ENCODE data around the gene WNT1. TPM values are rescaled to one million over a fixed set of nuclear protein-coding genes. Genes with fewer than 3 reads are reported as not detected.

WNT1 gene
- total and polyA plus RNA-seq, 4 donors, result 0.09 to 0.20 (median 0.15) TPM; not detected in 1

DNA sequence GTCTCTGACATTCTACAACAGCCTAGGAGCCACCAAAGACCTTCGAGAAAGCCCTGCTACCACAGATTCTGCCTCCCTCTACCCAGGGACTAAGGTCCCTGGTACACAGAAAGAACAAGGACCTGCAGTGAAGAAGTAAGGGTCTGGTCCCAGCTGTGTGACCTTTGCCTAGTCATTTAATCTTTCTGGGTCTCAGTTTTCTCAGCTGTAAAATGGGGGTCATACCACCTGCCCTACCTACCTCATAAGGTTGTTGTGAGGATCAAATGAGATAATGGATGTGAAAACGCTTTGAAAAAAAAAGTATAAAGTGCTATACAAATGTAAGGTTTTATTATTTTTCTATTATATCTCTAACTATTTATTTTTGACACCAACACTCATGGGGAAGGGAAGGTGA, 45.7 kb downstream of the WNT1 start:
- peaks cover 38 to 67% (median 50%) of the 10 kb centered on the region in 4 donors for H3K36me3 ChIP-seq (ENCODE audit: control insufficient read depth in 4 of 4, insufficient read depth in 4 of 4, low read length in 4 of 4)

DNA sequence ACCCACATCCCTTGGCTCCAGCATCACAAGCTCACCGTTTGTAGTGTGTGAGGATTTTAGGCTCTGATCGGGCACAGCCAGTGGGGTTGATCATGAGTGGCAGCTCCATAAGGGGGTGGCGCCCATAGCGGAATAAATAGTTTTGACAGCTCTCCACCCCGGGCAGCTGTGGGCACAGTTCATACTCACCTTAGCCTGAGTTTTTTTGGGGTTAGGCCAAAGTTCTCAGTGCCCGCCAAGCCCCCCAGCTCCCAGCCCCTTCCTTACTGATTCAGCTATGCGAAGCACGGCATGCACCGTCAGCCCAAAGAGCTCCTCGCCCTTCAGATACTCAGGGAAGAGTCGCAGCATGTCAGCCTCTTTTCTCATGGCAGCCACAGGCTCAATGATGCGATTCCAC, 46.4 kb downstream of the WNT1 start:
- Histone ChIP-seq H3K27me3 (ENCODE audit: control insufficient read depth in 3 of 3, insufficient read depth in 3 of 3, low read length in 2 of 3) (no peaks in the 10 kb centered on the region), H3K9ac (ENCODE audit: insufficient read depth in 1 of 2, low read length in 2 of 2) (no peak overlapping the region), H3K9me3 (ENCODE audit: control insufficient read depth in 4 of 4, insufficient read depth in 3 of 4, low read length in 3 of 4) (peaks cover 0 to 2% (median 0%) of the 10 kb centered on the region in 4 donors), H3K4me1 (ENCODE audit: control insufficient read depth in 5 of 5, insufficient read depth in 5 of 5, low read length in 5 of 5) (peaks cover 0 to 2% (median under 1%) of the 10 kb centered on the region in 5 donors), H3K36me3 (ENCODE audit: control insufficient read depth in 4 of 4, insufficient read depth in 4 of 4, low read length in 4 of 4) (peaks cover 38 to 70% (median 53%) of the 10 kb centered on the region in 4 donors), H3K4me3 (no peak overlapping the region), H3K27ac (ENCODE audit: low read depth in 1 of 2, low read length in 1 of 2) (no peak overlapping the region)
- WGBS, 2 donors, result 93 to 96% methylated on average over 12 of the region's 12 CpGs
- ATAC-seq (ENCODE audit: insufficient read depth, low FRiP score) (no peak), DNase-seq (no peak)
- TF ChIP-seq, protein P1, sequence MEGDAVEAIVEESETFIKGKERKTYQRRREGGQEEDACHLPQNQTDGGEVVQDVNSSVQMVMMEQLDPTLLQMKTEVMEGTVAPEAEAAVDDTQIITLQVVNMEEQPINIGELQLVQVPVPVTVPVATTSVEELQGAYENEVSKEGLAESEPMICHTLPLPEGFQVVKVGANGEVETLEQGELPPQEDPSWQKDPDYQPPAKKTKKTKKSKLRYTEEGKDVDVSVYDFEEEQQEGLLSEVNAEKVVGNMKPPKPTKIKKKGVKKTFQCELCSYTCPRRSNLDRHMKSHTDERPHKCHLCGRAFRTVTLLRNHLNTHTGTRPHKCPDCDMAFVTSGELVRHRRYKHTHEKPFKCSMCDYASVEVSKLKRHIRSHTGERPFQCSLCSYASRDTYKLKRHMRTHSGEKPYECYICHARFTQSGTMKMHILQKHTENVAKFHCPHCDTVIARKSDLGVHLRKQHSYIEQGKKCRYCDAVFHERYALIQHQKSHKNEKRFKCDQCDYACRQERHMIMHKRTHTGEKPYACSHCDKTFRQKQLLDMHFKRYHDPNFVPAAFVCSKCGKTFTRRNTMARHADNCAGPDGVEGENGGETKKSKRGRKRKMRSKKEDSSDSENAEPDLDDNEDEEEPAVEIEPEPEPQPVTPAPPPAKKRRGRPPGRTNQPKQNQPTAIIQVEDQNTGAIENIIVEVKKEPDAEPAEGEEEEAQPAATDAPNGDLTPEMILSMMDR (IDR thresholded peaks at IDR 0.05; ENCODE audit: control extremely low read depth, extremely low read depth), result no peak

More for the DNA sequence above, 45.7 kb downstream of the WNT1 start:
- ATAC-seq (ENCODE audit: insufficient read depth, low FRiP score) (no peak), DNase-seq (no peak)
- no peaks in the 10 kb centered on the region for H3K27me3 ChIP-seq (ENCODE audit: control insufficient read depth in 3 of 3, insufficient read depth in 3 of 3, low read length in 2 of 3)
- TF ChIP-seq, protein P1 (IDR thresholded peaks at IDR 0.05; ENCODE audit: control extremely low read depth, extremely low read depth), result no peak
- no peak overlapping the region for H3K9ac ChIP-seq (ENCODE audit: insufficient read depth in 1 of 2, low read length in 2 of 2)
- H3K4me1 ChIP-seq (ENCODE audit: control insufficient read depth in 5 of 5, insufficient read depth in 5 of 5, low read length in 5 of 5), result peaks cover 0 to 5% (median 2%) of the 10 kb centered on the region in 5 donors
- no peak overlapping the region for H3K4me3 ChIP-seq
- H3K9me3 ChIP-seq (ENCODE audit: control insufficient read depth in 4 of 4, insufficient read depth in 3 of 4, low read length in 3 of 4), result peaks cover 0 to 2% (median 0%) of the 10 kb centered on the region in 4 donors
- WGBS, 2 donors, result 95 to 98% methylated on average over 2 of the region's 2 CpGs
- no peak overlapping the region for H3K27ac ChIP-seq (ENCODE audit: low read depth in 1 of 2, low read length in 1 of 2)

DNA sequence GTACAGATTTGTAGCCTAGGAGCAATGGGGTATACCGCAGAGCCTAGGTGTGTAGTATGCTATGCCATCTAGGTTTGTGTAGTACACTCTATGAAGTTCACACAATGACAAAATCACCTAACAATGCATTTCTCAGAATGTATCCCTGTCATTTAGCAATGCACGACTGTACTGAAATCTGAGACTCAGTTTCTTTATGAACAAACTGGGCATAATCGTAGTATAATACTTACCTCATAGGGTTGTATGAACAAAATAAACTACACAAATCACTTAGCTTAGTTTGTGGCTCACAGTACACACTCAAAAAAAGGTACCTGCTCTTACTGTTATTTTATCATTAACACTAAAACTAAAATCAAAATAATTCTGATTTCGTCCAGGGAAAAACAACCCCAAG, 47.3 kb downstream of the WNT1 start:
- ATAC-seq (ENCODE audit: insufficient read depth, low FRiP score) (no peak), DNase-seq (no peak)
- no peak overlapping the region for H3K4me3 ChIP-seq
- TF ChIP-seq, protein P1 (IDR thresholded peaks at IDR 0.05; ENCODE audit: control extremely low read depth, extremely low read depth), result no peak
- H3K27ac ChIP-seq (ENCODE audit: low read depth in 1 of 2, low read length in 1 of 2), result no peak overlapping the region
- 93 to 98% methylated on average over 4 of the region's 4 CpGs for WGBS, 2 donors
- no peaks in the 10 kb centered on the region for H3K27me3 ChIP-seq (ENCODE audit: control insufficient read depth in 3 of 3, insufficient read depth in 3 of 3, low read length in 2 of 3)
- peaks cover 38 to 73% (median 54%) of the 10 kb centered on the region in 4 donors for H3K36me3 ChIP-seq (ENCODE audit: control insufficient read depth in 4 of 4, insufficient read depth in 4 of 4, low read length in 4 of 4)
- no peak overlapping the region for H3K9ac ChIP-seq (ENCODE audit: insufficient read depth in 1 of 2, low read length in 2 of 2)
- no peaks in the 10 kb centered on the region for H3K4me1 ChIP-seq (ENCODE audit: control insufficient read depth in 5 of 5, insufficient read depth in 5 of 5, low read length in 5 of 5)
- H3K9me3 ChIP-seq (ENCODE audit: control insufficient read depth in 4 of 4, insufficient read depth in 3 of 4, low read length in 3 of 4), result peaks cover 0 to 2% (median 0%) of the 10 kb centered on the region in 4 donors

DNA sequence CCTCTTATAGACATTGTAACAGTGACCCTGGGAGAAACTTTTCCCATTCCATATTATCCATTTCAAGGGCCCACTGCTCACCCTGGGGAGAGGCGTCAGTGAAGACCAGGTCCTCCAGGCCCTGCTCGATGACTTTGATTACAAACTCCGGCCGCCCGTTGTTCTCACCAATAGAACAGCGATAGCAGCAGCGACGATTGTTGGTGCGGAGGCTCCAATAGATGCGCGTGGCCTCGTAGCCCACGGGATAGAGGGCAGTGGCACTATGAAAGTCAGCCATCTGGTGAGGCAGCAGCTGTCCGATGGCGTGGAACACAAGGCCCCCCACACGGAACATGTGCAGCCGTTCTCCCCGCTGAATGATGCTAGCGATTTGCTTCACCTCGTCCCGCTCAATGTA, 48.0 kb downstream of the WNT1 start:
- DNase-seq (no peak), ATAC-seq (ENCODE audit: insufficient read depth, low FRiP score) (no peak)
- Histone ChIP-seq H3K4me1 (ENCODE audit: control insufficient read depth in 5 of 5, insufficient read depth in 5 of 5, low read length in 5 of 5) (no peaks in the 10 kb centered on the region), H3K27ac (ENCODE audit: low read depth in 1 of 2, low read length in 1 of 2) (no peak overlapping the region), H3K27me3 (ENCODE audit: control insufficient read depth in 3 of 3, insufficient read depth in 3 of 3, low read length in 2 of 3) (no peaks in the 10 kb centered on the region), H3K4me3 (no peak overlapping the region), H3K9ac (ENCODE audit: insufficient read depth in 1 of 2, low read length in 2 of 2) (no peak overlapping the region), H3K36me3 (ENCODE audit: control insufficient read depth in 4 of 4, insufficient read depth in 4 of 4, low read length in 4 of 4) (peaks cover 33 to 76% (median 59%) of the 10 kb centered on the region in 4 donors), H3K9me3 (ENCODE audit: control insufficient read depth in 4 of 4, insufficient read depth in 3 of 4, low read length in 3 of 4) (peaks cover 0 to 2% (median 0%) of the 10 kb centered on the region in 4 donors)
- TF ChIP-seq, protein P1 (IDR thresholded peaks at IDR 0.05; ENCODE audit: control extremely low read depth, extremely low read depth), result no peak
- WGBS, 2 donors, result 95 to 98% methylated on average over 21 of the region's 21 CpGs
